Measurements from ENCODE around the gene TRIM33. TPM values are rescaled to one million over a fixed set of nuclear protein-coding genes. Genes with fewer than 3 reads are reported as not detected.

TRIM33 gene
- total RNA-seq, 2 experiments from 2014 or later: 34.2 to 35.6 TPM

DNA sequence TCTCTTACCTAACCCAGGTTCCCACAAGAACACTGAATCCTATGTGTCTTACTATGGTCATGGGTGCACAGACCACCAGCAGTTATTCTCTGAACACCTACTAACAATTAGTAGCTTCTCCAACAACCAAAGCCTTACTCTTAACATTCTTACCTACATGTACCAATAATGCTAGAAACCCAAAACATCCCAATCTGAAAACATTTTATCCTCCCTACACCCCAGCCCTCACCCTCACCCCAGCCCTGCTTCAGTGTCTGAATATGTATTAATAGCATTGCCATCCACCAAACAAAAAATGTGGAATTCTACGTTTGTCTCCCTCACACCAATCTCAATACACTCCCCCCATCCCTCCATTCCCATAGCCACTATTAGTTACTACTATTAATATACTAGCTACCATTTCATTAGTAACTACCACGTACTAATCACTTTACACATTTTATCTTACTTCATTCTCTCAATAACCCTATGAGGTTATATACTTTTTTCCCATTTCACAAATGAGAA, 2.6 kb downstream of the TRIM33 start:
- DNase-seq (no peak), ATAC-seq (no peak)
- Mint-ChIP-seq H3K27me3 (no peaks in the 10 kb centered on the region), H3K4me3 (peak overlapping the region; percentile 82), H3K9me3 (no peaks in the 10 kb centered on the region), H3K36me3 (ENCODE audit: low read depth) (peaks cover 39% of the 10 kb centered on the region), H3K27ac (peak overlapping the region; percentile 7), H3K4me1 (ENCODE audit: low read depth) (peaks cover 60% of the 10 kb centered on the region)
- intact Hi-C loops (cut with micrococcal nuclease): no loop called here
- TF ChIP-seq, protein P1, sequence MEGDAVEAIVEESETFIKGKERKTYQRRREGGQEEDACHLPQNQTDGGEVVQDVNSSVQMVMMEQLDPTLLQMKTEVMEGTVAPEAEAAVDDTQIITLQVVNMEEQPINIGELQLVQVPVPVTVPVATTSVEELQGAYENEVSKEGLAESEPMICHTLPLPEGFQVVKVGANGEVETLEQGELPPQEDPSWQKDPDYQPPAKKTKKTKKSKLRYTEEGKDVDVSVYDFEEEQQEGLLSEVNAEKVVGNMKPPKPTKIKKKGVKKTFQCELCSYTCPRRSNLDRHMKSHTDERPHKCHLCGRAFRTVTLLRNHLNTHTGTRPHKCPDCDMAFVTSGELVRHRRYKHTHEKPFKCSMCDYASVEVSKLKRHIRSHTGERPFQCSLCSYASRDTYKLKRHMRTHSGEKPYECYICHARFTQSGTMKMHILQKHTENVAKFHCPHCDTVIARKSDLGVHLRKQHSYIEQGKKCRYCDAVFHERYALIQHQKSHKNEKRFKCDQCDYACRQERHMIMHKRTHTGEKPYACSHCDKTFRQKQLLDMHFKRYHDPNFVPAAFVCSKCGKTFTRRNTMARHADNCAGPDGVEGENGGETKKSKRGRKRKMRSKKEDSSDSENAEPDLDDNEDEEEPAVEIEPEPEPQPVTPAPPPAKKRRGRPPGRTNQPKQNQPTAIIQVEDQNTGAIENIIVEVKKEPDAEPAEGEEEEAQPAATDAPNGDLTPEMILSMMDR (IDR thresholded peaks at IDR 0.05): no peak
- ChIA-PET POLR2A (interaction anchor here (1.2 kb wide), 1 partner anchor 41 kb away, joined by 3 read pairs; no protein-coding TSS in a partner anchor), CTCF (no interaction called here)

DNA sequence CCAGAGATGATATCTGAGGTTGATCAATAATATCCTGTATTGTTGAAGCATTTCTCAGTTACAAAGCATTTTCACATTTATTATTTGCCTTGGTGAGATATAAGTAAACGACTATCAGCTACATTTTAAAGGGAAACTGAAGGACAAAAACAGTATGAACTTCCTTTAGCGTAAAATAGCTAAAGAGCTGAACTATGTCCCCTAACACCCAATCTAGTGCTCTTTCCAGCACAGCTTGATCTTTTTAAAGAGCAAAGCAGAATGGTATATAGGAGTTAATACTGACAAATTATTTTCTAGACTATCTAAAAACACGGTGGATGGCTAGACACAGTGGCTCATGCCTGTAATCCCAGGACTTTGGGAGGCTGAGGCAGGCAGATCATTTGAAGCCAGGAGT, 3.5 kb downstream of the TRIM33 start:
- intact Hi-C loops (cut with micrococcal nuclease): no loop called here
- Mint-ChIP-seq H3K9me3 (no peaks in the 10 kb centered on the region), H3K4me3 (no peak overlapping the region), H3K27me3 (no peaks in the 10 kb centered on the region), H3K27ac (no peak overlapping the region), H3K36me3 (ENCODE audit: low read depth) (peaks cover 39% of the 10 kb centered on the region), H3K4me1 (ENCODE audit: low read depth) (peaks cover 60% of the 10 kb centered on the region)
- DNase-seq (no peak), ATAC-seq (no peak)
- POLR2A ChIA-PET: no interaction called here
- TF ChIP-seq, protein P1 (IDR thresholded peaks at IDR 0.05): no peak
- CTCF ChIA-PET: interaction anchor here (1.1 kb wide), 2 partner anchors 161 to 165 kb away, joined by 3 to 7 read pairs; no protein-coding TSS in a partner anchor

DNA sequence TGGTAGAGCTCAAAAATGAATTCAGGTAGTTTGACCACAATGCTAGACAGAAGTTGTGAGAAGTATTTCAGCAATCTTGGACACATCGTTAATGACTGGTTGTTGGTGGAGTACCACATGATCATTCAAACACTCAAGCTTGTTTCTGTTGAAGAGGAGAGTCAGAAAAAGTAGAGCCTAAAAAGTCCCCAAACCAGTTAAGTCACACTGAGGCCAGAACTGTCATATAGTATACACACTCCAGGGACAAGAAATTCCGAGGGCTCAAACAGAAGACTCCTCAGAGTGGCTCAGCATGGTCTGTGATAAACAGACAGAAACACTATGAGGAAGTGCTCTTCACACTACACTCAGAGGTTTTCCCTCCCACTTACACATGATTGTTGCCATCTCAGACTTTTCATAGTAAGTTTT, 5.8 kb downstream of the TRIM33 start:
- H3K27me3 Mint-ChIP-seq: no peaks in the 10 kb centered on the region
- peaks cover 39% of the 10 kb centered on the region for H3K36me3 Mint-ChIP-seq (ENCODE audit: low read depth)
- H3K4me1 Mint-ChIP-seq (ENCODE audit: low read depth): peaks cover 65% of the 10 kb centered on the region
- intact Hi-C loops (cut with micrococcal nuclease): no loop called here
- H3K27ac Mint-ChIP-seq: peak overlapping the region; percentile 58
- no peak for DNase-seq
- ChIA-PET POLR2A (interaction anchor here (0.8 to 1.4 kb wide), 2 partner anchors 24 to 47 kb away, joined by 3 read pairs; no protein-coding TSS in a partner anchor), CTCF (interaction anchor here (0.6 kb wide), 1 partner anchor 70 kb away, joined by 3 read pairs; no protein-coding TSS in a partner anchor)
- no peak overlapping the region for H3K4me3 Mint-ChIP-seq
- TF ChIP-seq, protein P1 (IDR thresholded peaks at IDR 0.05): no peak
- ATAC-seq: peak; percentile 32
- H3K9me3 Mint-ChIP-seq: no peaks in the 10 kb centered on the region

DNA sequence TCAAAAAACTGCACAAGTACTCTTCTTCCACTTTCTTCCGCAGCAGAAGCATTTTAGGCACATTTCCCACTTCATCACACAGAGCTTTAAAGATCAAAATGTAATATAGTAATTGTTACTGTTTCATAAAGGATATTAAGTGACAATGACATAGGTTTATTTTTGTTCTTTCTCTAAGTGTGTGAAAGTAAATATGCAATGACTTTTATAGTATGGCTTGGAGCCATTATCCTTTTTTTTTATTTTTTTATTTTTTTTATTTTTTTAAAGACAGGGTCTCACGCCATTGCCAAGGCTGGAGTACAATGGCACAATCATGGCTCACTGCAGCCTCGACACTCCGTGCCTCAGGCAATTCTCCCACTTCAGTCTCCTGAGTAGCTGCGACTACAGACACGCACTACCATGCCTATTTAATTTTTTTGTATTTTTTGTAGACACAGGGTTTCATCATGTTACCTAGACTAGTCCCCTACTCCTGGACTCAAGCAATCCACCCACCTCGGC, 7.0 kb downstream of the TRIM33 start:
- peak overlapping the region; percentile 59 for H3K27ac Mint-ChIP-seq
- CTCF ChIA-PET: no interaction called here

DNA sequence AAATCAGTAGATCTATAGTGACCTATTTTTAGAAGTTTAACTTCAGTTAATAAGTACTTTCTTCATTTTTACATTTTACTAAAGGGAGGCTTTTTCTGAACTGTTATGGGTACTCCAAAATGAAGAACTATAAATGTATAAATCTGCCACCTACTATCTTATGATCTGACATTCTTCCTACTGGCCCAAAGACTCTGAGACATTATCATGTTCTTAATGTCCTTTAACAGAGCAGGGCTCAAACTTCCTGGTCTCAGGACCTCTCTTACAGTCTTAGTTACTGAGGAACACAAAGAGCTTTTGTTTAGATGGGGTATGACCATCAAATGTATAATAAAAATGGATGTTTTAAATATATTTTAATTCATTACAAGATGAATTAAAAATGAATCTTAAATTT, 8.9 kb downstream of the TRIM33 start:
- H3K27me3 Mint-ChIP-seq: no peaks in the 10 kb centered on the region
- H3K9me3 Mint-ChIP-seq: no peaks in the 10 kb centered on the region
- peaks cover 32% of the 10 kb centered on the region for H3K36me3 Mint-ChIP-seq (ENCODE audit: low read depth)
- H3K27ac Mint-ChIP-seq: no peak overlapping the region
- POLR2A ChIA-PET: no interaction called here
- CTCF ChIA-PET: no interaction called here
- no peak for ATAC-seq
- H3K4me3 Mint-ChIP-seq: no peak overlapping the region
- TF ChIP-seq, protein P1 (IDR thresholded peaks at IDR 0.05): no peak
- intact Hi-C loops (cut with micrococcal nuclease): no loop called here
- H3K4me1 Mint-ChIP-seq (ENCODE audit: low read depth): peaks cover 57% of the 10 kb centered on the region
- DNase-seq: no peak

More for the DNA sequence above, 7.0 kb downstream of the TRIM33 start:
- intact Hi-C loops (cut with micrococcal nuclease): no loop called here
- Mint-ChIP-seq H3K4me1 (ENCODE audit: low read depth) (peaks cover 63% of the 10 kb centered on the region), H3K4me3 (no peak overlapping the region), H3K9me3 (no peaks in the 10 kb centered on the region), H3K36me3 (ENCODE audit: low read depth) (peaks cover 34% of the 10 kb centered on the region), H3K27me3 (no peaks in the 10 kb centered on the region)
- TF ChIP-seq, protein P1 (IDR thresholded peaks at IDR 0.05): no peak
- POLR2A ChIA-PET: interaction anchor here (1.4 kb wide), 1 partner anchor 46 kb away, joined by 3 read pairs; no protein-coding TSS in a partner anchor
- ATAC-seq (no peak), DNase-seq (no peak)

Data from activated CD8-positive, alpha-beta T cell treated with anti-CD3 and anti-CD28 coated beads for 36 hours (primary cell).